ENCODE data around the gene IQGAP1.
"Not testable (repeated sequence)": the region's sequence is repeated elsewhere in the genome, so short reads cannot be mapped to it uniquely, and the experiment has no call there.

Gene IQGAP1

GRCh38 chr15:90376789-90377188 is 11.3 kb upstream of the IQGAP1 start:
- peak; percentile 74 for DNase-seq (ENCODE audit: low spot score)

- DNase-seq (ENCODE audit: low spot score), result no peak
Observed at GRCh38 chr15:90379263-90379662, 8.8 kb upstream of the IQGAP1 start.

GRCh38 chr15:90381515-90381914 is 6.5 kb upstream of the IQGAP1 start:
- no peak for DNase-seq (ENCODE audit: low spot score)

GRCh38 chr15:90382320-90382719 is 5.7 kb upstream of the IQGAP1 start:
- no peak for DNase-seq (ENCODE audit: low spot score)

- no peak for DNase-seq (ENCODE audit: low spot score)
Observed at GRCh38 chr15:90386221-90386620, 1.8 kb upstream of the IQGAP1 start.

GRCh38 chr15:90388462-90389380 is 679 bp downstream of the IQGAP1 start:
- DNase-seq (ENCODE audit: low spot score), result peak; percentile 55

- DNase-seq (ENCODE audit: low spot score), result no peak
Observed at GRCh38 chr15:90389513-90389912, 1.5 kb downstream of the IQGAP1 start.

- DNase-seq (ENCODE audit: low spot score), result no peak
Observed at GRCh38 chr15:90393040-90393439, 5.0 kb downstream of the IQGAP1 start.

- no peak for DNase-seq (ENCODE audit: low spot score)
Observed at GRCh38 chr15:90394074-90394473, 6.0 kb downstream of the IQGAP1 start.

- no peak for DNase-seq (ENCODE audit: low spot score)
Observed at GRCh38 chr15:90394748-90395442, 6.9 kb downstream of the IQGAP1 start.

GRCh38 chr15:90396321-90396720 is 8.3 kb downstream of the IQGAP1 start:
- DNase-seq (ENCODE audit: low spot score), result no peak

GRCh38 chr15:90400005-90400758 is 12.1 kb downstream of the IQGAP1 start:
- DNase-seq (ENCODE audit: low spot score), result no peak

GRCh38 chr15:90400759-90401314 is 12.8 kb downstream of the IQGAP1 start:
- peak; percentile 90 for DNase-seq (ENCODE audit: low spot score)

- no peak for DNase-seq (ENCODE audit: low spot score)
Observed at GRCh38 chr15:90401495-90401894, 13.5 kb downstream of the IQGAP1 start.

GRCh38 chr15:90402223-90402622 is 14.2 kb downstream of the IQGAP1 start:
- DNase-seq (ENCODE audit: low spot score), result no peak

- no peak for DNase-seq (ENCODE audit: low spot score)
Observed at GRCh38 chr15:90402767-90403166, 14.7 kb downstream of the IQGAP1 start.

- no peak for DNase-seq (ENCODE audit: low spot score)
Observed at GRCh38 chr15:90405055-90405607, 17.1 kb downstream of the IQGAP1 start.

GRCh38 chr15:90407336-90407735 is 19.3 kb downstream of the IQGAP1 start:
- DNase-seq (ENCODE audit: low spot score), result no peak

GRCh38 chr15:90407871-90408317 is 19.9 kb downstream of the IQGAP1 start:
- DNase-seq (ENCODE audit: low spot score), result peak; percentile 77

- DNase-seq (ENCODE audit: low spot score), result no peak
Observed at GRCh38 chr15:90408657-90409056, 20.6 kb downstream of the IQGAP1 start.

- not testable (repeated sequence) for DNase-seq (ENCODE audit: low spot score)
Observed at GRCh38 chr15:90409587-90409986, 21.5 kb downstream of the IQGAP1 start.

GRCh38 chr15:90410316-90410715 is 22.3 kb downstream of the IQGAP1 start:
- not testable (repeated sequence) for DNase-seq (ENCODE audit: low spot score)

All from activated CD4-positive, alpha-beta T cell treated with anti-CD3 and anti-CD28 coated beads, Interleukin-2, Interleukin-4, amounts not matched to agents 100 ng/mL and 50 ng/mL, durations not matched to agents 16 hours and 8 hours (primary cell).